NCI-H1417 treated with DMSO at 0.1 percent for 48 hours (cell line): ENCODE measurements around the gene KIF22.
"Not testable (repeated sequence)": the region's sequence is repeated elsewhere in the genome, so short reads cannot be mapped to it uniquely, and the experiment has no call there.

Experiments used
- DNase-seq: peaks from one replicate; lab custom pipeline; 2025; lab: John Stamatoyannopoulos, UW

Gene KIF22

GRCh38 chr16:29790183-29790948, at the start of gene KIF22:
KIF22 (plus strand) TSS chr16:29790751; CDS start chr16:29790760, 9 bp downstream.
- DNase-seq: peak; percentile 96

GRCh38 chr16:29742683-29743275, 47.8 kb upstream of the KIF22 start:
- DNase-seq: no peak

GRCh38 chr16:29743475-29743826, 47.1 kb upstream of the KIF22 start:
- no peak for DNase-seq

- no peak for DNase-seq
Observed at GRCh38 chr16:29743827-29744531, 46.6 kb upstream of the KIF22 start.

GRCh38 chr16:29744541-29745101, 45.9 kb upstream of the KIF22 start:
- DNase-seq: no peak

DNA sequence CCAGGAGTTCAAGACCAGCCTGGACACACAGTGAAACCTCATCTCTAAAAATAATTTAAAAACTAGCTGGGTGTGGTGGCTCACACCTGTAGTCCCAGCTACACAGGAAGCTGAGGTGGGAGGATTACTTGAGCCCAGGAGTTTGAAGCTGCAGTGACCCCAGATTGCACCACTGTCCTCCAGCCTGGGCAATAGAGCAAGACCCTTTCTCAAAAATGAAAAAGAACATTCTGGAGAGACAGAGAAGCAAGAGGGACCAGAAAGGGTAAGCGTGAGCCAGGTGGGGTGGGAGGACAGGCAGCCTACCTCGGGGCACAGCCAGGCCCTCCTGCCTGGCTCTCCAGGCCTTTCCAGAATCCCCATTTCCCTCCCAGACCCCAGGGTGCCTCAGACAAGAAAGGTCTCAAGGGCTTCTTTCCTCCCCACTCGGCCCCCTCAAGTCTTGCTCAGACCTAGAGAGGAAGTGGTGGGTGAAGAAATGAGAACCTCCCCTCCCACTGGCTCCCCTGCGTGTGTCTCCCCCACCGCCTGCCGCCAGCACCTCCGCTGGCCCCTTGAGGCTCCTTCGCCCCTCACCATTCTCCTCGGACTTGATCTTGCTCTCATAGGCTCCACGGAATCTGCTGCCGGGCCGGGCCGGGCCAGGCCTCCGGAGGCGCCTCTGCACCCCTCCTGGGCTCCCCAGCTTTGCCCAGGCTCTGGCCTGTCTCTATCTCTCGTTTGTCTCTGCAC, 45.3 kb upstream of the KIF22 start:
- DNase-seq: no peak

DNA sequence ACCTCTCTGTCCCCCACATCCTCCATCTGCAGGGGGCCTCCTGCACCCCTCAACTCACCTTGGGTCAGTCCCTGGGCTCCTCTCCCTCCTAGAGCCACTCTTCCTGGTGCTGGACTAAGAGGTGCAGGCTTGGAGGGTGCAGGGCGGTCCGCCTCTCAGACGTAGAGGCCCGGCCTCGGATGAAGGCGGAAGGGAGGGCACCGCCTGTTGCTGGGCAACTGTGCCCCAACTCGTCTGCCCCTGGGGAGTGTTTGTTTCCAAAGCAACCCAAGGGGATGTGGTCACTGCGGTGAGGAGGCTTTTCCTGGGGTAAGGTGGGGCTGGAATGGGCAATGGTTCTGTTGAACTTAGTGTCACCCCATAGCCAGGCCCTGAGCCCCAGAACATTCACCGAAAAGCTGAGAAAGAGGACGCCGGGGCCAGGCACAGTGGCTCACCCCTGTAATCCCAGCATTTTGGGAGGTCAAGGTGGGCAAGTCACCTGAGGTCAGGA, 44.7 kb upstream of the KIF22 start, which contains the start of gene C16orf54:
Gene C16orf54, minus strand, starts transcription at position 138 of the 493 bp plus-strand sequence. CDS start 1,039 bp downstream, outside the sequence.
- DNase-seq: no peak

DNA sequence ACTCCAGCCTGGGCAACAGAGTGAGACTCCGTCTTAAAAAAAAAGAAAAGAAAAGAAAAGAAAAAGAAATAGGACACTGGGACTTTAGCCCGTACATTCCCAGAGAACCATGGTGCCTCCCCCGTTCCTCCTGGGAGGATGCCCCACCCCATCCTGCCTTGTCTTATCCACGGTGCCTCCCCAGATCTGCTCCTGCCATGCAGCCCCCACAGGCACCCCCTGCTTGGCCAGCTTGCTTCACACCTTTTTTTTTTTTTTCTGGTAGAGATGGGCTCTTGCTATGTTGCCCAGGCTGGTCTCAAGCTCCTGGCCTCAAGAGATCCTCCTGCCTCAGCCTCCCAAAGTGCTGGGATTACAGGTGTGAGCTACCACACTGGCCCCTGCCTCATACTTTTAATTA, 44.0 kb upstream of the KIF22 start:
- DNase-seq: not testable (repeated sequence)

DNA sequence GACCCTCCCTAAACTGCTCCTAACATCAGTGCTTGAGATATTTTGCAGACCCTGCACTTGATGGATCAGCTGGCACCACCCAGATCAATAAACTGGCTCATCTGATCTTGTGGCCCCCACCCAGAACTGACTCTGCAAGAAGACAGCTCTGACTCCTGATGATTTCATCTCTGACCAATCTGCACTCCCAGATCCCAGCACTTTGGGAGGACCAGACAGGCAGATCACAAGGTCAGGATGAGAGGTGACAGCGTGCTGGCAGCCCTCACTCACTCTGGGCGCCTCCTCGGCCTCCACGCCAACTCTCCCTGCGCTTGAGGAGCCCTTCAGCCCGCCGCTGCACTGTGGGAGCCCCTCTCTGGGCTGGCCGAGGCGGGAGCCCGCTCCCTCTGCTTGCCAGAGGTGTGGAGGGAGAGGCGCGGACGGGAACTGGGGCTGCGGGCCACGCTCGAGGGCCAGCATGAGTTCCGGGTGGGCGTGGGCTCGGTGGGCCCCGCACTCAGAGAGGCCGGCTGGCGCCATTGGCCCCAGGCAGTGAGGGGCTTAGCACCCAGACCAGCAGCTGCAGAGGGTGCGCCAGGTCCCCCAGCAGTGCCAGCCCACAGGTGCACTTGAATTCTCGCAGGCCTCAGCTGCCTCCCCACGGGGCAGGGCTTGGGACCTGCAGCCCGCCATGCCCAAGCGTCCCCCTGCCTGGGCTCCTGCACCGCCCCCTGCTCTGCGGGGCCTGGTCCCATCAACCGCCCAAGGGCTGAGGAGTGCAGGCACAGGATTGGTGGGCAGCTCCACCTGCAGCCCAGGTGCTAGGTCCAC, 42.4 kb upstream of the KIF22 start:
- no peak for DNase-seq

GRCh38 chr16:29748760-29749149, 41.8 kb upstream of the KIF22 start:
- not testable (repeated sequence) for DNase-seq

DNA sequence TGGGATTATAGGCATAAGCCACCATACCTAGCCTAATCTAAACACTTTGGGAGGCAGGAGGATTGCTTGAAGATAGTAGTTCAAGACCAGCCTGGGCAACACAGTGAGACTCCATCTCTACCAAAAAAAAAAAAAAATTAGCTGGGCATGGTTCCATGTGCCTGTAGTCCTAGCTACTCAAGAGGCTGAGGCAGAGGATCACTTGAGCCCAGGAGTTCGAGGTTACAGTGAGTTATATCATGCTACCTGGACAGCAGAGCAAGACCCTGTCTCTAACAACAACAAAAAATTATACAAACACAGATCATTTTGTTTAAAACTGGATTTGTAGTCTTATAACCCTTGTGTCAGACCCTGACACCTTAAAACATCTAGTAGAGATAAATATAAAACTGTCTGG, 37.0 kb upstream of the KIF22 start:
- no peak for DNase-seq

DNA sequence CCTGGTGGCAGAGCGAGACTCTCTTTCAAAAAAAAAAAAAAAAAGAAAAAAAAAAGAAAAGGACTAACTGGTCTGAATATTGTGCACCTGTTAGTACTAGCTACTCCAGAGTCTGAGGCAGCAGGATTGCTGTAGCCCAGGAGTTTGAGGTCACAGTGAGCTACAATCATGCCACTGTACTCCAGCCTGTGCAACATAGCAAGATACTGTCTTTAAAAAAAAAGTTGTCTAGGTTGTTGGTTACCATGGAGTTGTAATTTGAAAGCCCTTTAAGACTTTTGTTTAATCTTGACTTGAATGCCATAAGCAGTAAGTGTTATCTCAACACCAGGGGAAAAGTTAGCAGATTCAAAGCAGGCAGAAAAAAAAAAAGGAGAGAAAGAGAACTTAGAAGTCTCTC, 33.9 kb upstream of the KIF22 start:
- DNase-seq: no peak

DNA sequence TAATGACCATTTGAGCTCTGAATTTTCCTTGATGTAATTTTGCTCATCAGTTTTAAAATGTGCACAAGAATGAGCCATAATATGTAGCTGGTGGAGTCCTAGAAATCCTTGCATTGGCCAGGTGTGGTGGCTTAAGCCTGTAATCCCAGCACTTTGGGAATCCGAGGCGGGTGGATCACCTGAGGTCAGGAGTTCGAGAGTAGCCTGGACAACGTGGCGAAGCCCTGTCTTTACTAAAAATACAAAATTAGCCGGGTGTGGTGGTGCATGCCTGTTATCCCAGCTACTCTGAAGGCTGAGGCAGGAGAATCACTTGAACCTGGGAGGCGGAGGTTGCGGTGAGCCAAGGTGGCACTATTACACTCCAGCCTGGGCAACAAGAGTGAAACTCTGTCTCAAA, 33.5 kb upstream of the KIF22 start:
- not testable (repeated sequence) for DNase-seq

DNA sequence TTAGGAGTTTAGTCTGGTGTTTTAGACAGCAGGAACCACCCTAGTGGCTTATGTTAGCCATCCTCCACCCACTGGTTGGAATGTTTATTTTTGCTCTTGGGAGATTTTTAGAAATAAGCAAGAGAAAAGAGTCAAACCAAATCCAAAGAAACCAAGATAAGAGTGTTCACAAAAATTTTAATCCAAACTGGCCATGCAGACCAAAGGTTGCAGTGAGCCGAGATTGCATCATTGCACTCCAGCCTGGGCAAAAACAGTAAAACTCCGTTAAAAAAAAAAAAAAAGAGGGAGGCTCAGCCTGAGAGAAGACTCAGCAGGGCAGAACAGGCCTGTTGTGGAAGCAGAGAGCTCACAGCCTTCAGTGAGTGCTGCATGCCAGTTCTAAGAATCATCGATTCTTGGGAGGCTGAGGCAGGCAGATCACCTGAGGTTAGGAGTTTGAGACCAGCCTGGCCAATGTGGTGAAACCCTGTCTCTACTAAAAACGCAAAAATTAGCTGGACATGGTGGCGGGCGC, 32.5 kb upstream of the KIF22 start:
- no peak for DNase-seq

DNA sequence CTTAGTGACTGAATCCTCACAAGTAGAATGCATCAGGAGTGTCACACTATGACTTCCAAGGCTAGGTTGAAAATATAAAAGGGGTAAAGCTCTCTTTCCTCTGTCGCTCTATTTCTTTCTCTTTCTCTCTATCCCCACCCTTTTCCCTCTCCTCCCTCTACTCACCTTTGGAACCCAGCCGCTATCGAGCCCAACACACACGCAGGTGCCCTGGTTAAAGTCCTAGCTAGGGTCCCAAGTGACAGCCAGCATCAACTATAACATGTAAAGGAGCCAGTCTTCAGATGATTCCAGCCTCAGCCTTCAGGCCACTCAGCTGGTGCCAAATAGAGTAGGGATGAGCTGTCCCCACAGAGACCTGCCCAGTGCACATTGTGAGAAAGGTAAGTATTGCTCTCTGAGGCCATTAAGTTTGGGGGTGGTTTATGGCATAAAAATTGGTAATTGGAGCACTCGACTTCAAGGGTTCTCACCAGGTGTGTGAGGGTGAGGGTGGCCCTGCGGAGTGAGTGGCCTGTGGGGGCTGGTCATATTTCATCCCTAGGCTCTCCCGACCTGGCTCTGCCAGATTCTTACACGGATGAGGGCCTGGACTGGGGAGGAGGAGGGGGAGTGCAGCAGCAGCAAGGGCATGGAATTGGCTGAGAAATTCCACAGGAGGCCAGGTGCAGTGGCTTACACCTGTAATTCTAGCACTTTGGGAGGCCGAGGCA, 29.8 kb upstream of the KIF22 start:
- no peak for DNase-seq

- not testable (repeated sequence) for DNase-seq
Observed at GRCh38 chr16:29761280-29761651, 29.3 kb upstream of the KIF22 start.

DNA sequence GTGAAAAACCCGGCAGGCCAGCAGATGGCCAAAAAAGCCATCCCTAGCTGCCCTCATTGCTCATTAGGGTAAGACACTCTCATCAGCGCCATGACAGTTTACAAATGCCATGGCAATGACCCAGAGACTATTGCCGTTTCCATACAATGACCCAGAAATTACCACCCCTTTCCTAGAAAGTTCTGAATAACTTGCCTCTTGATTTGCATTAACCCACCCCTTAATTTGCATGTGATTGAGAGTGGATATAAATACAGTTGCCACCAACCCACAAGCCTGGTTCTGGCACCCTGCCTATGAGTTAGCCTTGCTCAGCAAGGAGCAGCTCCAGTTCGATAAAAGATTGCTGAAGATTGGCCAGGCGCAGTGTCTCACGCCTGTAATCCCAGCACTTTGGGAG, 28.7 kb upstream of the KIF22 start:
- DNase-seq: no peak

DNA sequence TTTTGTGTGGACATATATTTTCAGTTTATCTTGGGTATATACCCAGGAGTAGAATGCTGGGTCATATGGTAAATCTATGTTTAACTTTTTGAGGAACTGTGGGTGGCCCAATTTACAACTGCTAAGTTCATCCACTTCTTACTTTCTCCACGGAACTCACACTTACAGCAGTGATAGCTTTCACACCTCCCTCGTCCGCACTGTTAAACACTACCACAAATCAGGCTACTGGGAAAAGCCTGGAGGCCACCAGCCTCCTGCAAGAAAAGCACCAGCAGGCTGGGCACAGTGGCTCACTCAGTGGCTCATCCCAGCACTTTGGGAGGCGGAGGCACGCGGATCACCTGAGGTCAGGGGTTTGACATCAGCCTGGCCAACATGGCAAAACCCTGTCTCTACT, 27.2 kb upstream of the KIF22 start:
- no peak for DNase-seq

DNA sequence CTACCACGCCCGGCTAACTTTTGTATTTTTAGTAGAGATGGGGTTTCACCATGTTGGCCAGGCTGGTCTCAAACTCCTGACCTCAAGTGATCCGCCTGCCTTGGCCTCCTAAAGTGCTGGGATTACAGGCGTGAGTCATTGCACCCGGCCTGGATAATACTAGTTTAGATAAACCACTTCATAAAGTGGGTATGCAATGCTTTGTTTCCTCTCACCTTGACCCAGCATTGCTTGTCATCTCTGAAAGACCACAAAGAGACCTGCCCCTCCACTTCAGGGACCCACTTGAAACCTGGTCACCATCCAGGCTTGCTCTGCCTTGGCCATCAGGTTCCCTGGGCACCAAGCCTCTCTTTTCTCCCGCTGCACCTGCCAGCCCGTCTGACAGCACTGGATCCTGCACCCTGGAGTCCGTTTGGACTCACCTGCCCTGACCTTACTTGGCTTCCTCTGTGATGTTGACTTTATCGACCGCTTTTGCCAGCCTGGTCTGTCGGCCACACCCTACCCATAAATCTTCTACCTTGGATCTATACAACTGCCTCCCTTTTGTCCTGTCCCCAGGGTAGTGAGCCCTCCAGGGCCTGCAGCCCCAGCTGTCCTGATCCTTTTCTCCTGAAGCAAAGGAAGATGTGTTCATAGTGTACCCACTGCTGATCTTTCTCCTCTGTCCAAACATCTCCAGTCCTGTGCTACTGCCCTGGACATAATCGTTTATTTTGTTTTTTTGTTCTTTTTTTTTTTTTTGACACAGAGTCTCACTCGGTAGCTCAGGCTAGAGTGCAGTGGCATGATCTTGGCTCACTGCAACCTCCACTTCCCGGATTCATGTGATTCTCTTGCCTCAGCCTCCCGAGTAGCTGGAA, 25.2 kb upstream of the KIF22 start:
- peak; percentile 84 for DNase-seq
